Occipital lobe (tissue), 2 donors: ENCODE measurements around the gene TMTC4. TPM values are rescaled to one million over a fixed set of nuclear protein-coding genes. Genes with fewer than 3 reads are reported as not detected.
"Not testable (repeated sequence)": the region's sequence is repeated elsewhere in the genome, so short reads cannot be mapped to it uniquely, and the experiment has no call there.

Experiments
- DNase-seq: peaks from one replicate; lab custom pipeline; 2025; lab: John Stamatoyannopoulos, UW
- total RNA-seq: library from RNA; depleted of rRNA; stranded (reverse); fragments of >200 nt; gene quantifications from one replicate; pipeline ENCODE4 v1.2.3, GENCODE V29; 2014

TMTC4 gene
- total RNA-seq, 1 donor from 2014 or later, result 107 TPM

DNA sequence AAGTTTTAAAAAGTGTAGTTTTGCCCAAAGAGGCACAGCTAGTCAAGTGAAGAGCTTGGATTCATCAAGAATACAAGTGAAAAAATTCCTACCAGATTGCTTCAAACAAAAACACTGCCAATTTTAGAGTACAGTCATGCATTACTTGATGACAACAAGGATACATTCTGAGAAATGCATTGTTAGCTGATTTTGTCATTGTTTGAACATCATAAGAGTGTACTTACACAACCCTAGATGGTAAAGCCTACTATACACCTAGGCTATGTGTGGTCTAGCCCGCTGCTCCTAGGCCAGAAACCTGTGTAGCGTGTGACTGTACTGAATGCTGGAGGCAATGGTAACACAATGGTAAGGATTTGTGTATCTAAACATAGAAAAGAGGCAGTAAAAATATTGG lies 41.1 kb downstream of the TMTC4 start:
- no peak for DNase-seq

DNA sequence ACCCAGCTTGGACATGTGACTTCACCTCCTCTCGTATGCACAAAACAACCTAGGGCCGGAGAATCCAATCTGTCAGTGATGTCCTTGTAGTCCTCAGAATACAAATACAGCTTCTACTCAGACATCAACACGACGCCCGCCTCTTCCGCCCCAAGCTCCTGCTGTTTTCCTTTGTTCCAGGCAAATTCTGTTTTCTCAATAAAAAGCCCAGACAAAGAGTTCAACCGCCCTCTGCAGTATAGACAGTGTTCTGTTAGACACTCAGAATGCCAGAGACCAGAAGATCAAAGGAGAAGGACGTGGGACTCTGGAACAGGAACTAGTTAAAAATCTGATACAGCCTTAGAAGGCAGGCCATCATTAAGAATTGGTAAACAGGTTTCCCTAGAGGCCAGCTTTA lies 44.0 kb downstream of the TMTC4 start:
- peak; percentile 17 for DNase-seq

DNA sequence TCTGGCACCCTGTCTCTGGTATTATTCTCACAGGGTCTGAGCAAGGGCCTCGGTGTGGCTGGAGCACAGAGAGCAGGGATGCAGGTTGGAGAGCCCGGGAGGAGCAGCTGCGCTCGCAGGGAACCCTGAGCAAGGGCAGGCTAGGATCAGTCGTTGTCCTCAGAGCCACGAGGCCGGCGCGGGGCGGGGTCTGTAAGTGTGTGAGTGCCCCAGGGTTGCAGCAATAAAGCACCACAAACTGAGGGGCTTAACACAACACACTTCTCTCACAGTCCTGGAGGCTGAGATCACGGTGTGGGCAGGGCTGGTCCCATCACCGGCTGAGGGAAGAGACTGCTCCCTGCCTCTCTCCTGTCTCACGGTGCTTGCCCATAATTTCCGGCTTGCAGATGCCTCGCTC lies 47.5 kb downstream of the TMTC4 start:
- DNase-seq, result no peak

DNA sequence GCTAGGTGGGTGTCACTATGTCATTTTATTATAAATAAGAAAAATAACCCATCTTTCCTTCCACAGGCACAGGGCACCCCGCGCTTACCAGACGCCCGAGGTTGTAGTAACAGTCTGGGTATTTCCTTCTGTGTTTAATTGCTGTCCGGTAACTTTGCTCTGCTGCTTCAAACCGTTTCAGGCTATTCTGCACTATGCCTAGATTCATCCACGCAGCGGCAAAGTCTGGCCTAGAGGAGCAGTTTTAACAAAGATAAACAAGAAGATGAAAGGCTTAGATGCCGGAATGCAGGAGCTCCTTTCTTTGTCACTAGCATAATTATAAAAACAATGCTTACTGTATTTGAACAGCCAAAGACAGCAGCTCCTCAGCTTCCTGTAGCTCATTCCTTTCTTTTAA lies 49.1 kb downstream of the TMTC4 start:
- no peak for DNase-seq

DNA sequence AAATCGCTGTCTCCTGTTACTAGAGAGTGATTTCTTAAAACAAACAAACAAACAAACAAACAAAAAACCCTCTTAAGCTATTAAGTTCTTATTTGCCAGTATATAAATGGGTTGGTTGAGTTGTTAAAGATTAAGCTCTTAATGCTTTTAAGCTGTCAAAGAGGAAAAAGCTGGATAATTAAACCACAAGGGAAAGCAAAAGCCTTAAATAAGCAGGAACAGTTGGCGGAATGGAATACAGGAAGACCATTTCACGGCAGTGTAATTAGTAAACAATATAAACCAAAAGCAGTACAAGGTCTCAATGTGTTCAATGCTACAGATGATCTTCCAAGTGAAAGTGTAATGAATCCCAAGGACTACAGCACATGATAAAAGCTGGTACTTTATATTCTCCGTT lies 53.8 kb downstream of the TMTC4 start:
- DNase-seq, result no peak

DNA sequence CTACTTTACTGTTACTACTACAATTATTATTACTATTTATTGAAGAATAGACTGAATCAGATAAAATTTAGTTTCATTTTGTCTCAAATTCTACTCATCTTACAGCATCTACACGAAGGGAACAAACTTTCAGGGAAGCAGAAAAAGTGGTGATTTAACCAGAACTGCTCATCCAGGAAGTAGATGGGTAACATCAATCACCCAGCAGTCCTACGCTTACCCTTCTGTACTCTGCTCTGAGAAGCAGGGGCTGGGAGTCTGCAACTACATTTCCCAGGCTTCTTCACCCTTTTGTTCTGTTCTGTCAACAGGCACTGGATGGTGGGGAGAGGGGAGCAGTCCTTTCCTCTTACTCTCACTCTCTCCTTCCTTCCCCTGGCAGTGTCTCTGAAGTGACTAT lies 54.7 kb downstream of the TMTC4 start:
- DNase-seq, result no peak

DNA sequence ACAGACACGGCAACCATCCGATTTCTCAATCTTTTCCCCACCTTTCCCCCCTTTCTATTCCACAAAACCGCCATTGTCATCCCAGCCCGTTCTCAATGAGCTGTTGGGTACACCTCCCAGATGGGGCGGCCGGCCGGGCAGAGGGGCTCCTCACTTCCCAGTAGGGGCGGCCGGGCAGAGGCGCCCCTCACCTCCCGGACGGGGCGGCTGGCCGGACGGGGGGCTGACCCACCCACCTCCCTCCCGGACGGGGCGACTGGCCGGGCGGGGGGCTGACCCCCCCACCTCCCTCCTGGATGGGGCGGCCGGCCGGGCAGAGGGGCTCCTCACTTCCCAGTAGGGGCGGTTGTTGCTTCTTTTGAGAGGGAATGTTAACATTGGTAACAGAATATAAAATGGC lies 55.7 kb downstream of the TMTC4 start:
- DNase-seq, result not testable (repeated sequence)

DNA sequence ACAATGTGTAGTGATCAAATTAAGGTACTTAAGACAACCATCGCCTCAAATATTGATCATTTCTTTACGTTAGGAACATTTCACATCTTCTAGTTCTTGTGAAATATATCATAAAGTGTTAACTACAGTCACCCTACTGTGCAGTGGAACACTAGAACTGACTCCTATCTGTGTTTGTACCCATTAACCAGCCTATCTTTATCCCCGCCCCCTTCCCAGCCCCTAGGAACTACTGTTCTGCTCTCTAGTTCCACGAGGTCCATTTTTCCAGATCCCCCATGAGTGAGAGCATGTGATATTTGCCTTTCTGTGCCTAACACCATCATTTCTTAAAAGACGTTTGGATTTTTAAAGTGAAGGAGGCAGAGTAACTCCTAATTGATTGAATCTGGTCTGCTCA lies 61.6 kb downstream of the TMTC4 start:
- DNase-seq, result no peak

DNA sequence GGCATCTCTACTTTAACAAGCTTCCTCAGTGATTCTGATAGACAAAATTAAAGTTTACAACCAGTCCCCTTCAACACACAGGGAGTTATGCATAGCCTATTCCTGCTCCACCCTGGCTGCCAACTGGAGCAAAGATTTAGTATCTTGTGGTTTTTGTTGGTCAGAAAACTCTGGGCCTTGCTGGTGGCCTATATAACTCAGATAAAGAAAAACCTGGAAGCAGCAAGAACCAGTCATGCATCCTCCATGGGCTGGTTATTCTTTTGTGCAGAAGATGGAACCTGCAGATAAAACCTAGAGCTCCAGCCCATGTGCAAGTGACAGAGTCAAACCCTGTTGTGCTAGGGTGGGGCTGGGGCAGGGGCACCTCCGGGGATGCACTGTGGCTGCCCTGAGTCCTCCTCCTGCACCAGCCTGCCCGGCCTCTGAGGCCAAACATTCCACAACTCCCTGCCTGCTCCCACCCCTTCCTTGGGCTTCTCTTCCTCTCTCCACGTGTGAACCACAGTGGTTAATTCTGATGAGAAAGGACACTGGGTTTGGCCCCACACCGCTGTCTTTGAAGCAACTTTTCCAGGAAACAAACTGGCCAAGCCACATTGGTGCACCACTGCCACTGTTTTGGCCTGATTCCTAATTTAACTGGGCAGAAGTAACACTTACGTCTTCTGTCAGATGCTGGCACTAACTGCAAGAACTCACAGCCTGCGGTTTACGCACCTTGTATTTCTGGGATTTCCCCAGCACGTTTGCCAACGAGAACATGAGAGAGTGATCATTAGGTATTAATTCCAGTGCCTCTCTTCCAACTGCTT lies 62.7 kb downstream of the TMTC4 start:
- no peak for DNase-seq

DNA sequence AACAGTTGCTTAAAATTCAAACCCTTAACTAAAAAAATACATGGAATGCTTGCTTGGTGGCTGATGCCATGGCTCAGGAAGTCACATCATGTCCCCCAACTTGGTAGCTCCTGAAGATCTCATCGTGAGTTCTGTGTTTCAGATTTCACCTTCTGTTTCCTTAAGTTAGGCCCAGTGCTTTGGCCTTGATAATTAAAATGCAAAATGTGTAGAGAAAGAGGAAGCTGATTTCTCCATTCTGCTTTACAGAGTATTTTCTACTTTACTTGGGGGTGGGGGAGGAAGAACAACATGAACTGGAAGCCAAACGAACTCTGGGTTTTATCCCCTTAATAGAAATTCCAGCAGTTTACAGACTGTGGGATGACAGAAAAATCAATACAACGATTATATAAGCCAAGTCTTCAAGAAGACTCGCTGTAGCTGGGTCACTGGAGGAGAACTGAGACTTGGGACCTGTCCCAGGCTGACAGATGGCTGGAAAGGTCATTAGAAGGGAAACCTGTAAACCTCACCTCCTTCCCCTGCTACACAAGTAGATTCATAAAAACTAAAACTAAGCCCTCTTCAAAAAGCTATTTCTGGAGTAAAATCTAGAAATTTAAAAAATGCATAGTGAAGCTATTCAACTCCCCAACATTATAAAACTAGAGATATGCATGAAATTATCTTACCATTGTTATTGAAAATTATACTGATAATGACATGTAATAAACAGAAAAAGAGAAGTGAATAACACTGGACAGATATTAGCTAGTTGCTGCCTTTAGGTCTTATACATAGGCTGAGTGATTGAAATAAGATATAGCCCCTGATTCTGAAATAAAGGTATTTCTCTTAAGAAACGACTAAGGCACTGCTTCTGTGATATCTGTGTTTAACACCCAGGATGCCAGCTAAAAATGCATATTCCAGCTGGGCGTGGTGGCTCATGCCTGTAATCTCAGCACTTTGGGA lies 63.9 kb downstream of the TMTC4 start:
- DNase-seq, result no peak

DNA sequence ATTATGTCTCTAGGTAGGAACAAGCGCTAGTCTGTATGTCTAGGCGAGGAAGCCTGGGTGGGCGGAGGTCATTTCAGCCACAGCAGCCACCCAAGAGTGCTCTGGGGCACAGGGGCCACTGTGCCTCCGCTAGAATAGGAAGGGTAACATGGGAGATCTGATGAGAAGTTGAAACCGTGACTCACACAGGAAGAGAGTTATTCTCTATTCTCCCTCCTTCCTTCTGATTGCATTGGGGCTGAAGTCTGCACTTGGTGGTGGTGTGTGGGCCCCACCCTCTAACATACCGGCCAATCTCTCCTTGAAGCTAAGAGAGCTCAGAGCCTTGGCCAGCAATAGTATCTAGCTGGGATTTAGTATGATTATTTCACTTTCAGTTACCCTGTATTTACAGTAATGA lies 65.7 kb downstream of the TMTC4 start:
- no peak for DNase-seq

DNA sequence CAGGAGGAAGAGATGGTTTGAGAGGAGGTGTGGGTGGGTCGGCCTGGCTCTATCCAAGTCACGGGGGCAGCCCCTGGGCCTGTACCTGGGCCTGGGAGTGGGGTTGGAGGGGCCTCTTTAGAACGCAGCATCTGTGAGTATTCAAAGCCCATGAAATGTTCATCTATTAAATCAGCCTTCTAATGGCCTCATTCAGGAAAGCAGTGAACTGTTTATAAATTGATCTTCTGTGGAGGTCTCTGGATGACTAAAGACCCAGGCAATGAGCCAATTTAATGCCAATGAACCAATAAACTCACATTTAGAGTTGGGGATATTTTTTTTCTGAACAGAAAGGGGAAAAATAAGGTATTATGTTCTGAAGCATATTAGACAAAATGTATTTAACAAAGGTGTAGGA lies 66.1 kb downstream of the TMTC4 start:
- no peak for DNase-seq

DNA sequence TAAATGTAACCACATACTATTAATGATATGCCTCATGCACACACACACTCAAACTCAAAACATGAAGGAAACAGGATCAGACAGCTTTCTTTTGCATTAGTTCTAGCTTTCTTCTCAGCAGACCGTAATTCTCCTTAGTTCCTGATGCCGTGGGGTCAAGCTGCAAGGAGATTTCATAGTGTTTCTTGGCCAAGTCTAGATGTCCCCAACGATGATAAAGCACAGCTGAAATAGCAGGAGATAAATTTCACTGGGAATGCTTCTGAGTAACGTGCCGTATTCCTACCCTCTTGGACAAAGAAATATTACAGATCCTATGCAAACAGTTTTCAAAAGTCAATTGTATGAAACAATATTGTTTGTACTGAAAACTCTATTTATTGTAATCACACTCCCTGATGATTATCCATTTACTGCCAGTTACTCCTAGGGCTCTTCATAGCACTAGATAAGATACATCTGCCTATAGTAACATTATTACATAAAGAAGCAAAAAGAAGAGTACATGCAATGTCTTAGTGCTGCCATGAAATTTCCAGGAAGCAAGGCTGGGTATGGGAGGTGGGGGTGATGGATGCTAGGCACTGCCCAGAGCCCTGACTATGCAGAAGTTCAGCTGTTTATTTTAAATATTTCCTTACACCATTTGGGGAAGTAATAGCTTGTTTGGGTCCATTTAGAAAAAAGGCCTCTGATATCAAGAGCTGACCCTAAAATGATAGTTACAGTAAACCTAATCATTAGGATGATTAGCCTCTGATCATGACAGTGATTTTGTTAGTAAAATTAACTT lies 69.5 kb downstream of the TMTC4 start:
- DNase-seq, result no peak

DNA sequence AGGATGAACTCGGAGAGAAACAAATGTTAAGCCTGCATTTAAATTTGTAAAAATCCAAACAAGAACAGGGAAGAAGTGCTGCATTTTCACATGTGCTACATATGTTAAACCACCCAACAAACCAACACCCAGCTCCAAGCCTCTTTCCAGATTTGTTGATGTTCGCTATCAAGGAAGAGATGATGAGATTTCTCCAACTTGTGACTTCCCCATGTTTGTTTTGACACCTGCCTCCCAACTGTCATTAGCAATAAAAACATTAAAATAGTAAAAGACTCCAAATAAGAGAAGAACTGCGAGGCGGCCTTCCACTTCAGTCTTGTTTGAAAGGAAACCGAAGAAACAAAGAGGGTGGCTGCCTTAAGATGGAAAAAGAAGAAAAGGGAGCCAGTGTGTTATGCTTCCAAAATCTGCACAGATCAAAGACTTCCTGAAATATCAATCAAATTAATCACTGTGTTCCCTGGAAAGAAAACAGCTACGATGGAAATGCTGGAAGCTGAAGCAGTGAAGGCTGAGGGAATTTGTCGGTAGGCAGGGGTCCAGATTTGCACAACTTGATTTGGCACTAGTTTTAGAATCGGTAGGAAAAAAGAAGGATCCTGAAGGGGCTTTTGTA lies 72.0 kb downstream of the TMTC4 start:
- no peak for DNase-seq

DNA sequence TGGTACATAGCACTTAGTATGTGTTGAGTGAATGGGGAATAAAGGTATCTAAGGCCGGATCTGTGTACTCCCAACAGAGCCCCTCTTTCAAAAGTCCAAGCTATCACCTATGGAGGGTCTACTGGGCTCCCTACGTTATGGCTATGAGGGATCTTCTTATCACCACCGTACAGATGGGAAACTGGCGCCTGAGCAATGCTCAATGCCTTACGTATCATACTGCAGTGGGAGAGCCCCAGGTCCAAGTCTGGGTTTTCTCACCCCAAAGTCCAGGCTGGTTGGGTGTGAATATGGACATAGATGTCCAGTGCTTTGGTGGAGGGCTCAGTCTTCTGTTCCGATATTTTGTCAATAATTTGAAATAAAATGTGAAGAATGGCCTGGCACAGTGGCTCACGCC lies 72.9 kb downstream of the TMTC4 start:
- DNase-seq, result no peak

DNA sequence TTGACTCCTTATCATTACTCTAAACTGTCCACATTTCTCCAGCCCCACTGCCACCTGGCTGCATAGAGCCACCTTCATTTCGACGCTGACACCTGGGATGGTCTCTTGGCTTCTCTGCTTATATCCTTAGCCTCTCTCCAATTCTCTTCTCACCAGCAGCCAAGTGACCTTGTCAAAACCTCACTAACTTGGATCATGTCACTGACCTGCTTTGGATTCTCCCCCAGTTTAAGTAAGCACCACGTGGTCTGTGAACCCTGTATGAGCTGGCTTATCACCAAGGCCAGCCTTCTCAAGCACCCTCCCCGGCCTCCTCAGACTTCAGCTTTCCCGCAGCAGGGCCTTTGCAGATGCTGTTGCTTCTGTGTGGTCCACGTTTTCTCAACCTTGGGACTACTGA lies 73.7 kb downstream of the TMTC4 start:
- DNase-seq, result no peak

DNA sequence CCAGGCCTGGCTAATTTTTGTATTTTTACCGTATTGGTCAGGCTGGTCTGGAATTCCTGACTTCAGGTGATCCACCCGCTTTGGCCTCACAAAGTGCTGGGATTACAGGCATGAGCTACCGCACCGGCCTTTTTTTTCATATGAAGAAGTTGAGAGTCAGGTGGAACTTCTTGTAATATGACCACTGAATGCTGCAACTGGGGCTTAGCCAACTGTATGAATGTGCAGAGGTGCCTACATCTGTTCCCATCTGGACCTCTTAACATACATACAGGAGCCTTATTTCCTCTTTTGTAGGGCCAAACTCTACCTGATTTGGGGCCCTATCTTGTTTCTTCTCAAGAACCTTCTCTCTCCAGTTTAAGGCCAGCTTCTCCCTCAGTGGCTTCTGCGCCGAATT lies 74.1 kb downstream of the TMTC4 start:
- no peak for DNase-seq

DNA sequence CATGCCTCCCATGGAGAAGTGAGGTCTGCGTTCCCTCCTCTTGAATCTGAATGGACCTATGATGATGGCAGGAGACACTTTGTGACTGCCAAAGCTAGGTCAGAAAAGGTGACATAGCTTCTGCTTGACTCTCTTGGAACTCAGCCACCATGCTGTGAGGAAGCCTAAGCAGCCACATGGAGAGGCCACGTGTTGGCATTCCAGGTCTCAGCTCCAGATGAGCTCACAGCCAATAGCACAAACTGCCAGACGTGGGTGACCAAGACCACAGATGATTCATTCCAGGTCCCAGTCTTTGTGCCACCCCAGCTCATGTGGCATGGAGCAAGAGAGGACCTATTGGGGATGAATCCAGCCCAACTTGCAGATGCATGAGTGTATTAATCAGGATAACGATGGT lies 77.3 kb downstream of the TMTC4 start:
- DNase-seq, result no peak

DNA sequence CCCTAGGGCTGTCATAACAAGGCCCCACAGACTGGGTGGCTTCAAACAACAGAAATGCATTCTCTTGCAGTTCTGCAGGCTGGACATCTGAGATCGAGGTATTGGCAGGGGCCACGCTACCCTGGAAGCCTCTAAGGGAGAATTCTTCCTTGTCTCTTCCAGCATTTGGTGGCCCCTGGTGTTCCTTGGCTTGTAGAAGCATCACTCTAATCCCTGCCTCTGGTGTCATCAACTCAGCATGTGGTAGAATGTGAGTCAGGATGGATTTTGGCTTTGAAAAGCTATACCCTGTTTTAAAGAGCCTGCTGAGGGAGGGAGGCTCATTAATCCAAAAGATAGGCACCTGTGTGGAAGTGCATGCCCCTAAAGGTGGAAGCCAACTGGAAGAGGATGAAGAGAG lies 78.1 kb downstream of the TMTC4 start:
- no peak for DNase-seq

DNA sequence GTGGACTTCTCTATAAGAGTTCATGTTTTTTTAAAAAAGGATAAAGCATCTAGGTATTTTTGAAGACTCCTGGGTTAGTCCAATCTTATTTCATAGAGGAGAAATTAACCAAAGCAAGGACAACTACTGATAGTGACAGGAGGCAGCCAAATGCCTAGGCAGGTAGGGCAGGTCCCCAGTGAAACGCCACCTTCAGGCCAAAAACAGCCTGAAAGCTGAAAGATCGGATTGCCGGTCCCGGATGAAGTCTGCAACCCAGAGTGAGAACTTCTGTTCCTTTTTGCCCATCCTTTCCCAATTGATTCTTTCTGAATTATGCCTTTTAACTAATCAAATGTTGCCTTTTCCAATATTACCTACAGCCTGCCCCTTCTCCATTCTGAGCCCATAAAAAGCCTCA lies 79.9 kb downstream of the TMTC4 start:
- no peak for DNase-seq

DNA sequence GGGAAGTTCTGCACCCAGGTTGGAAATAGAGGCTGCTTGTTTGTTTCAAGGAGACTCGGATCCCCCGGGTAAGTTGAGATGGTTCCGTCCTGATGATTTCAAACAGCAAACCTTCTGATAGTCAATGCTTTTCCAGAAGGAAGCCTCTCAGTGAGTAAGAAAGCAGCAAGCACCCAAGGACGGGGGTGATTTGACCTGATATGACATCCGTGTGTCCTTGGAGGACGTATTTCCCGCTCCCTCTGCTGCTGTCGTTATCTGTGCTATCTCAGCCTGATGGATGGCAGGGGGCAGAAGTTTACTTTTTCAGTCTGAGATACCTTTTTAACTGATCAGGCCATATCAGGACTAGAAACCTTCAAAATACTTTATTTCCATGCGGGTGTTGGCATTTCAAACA lies 80.3 kb downstream of the TMTC4 start:
- no peak for DNase-seq
